Measurements from ENCODE around the gene CAMK1G. TPM values are rescaled to one million over a fixed set of nuclear protein-coding genes. Genes with fewer than 3 reads are reported as not detected.

The CAMK1G gene
- total RNA-seq, 1 donor from 2014 or later, result 0.21 TPM

- no peaks in the 10 kb centered on the region for H3K27me3 ChIP-seq (ENCODE audit: control insufficient read depth, insufficient read depth, low read length)
- H3K4me3 ChIP-seq (ENCODE audit: low read depth, low read length), result no peak overlapping the region
- no peak for TF ChIP-seq CTCF (IDR thresholded peaks at IDR 0.05; ENCODE audit: insufficient read depth, low read length, poor library complexity, severe bottlenecking)
- DNase-seq (ENCODE audit: low read depth), result no peak
- H3K36me3 ChIP-seq (ENCODE audit: control insufficient read depth, insufficient read depth, low read length), result no peaks in the 10 kb centered on the region
Measured at GRCh38 chr1:209645574-209646452, 62.3 kb downstream of the CAMK1G start.

GRCh38 chr1:209646558-209646957 is 63.0 kb downstream of the CAMK1G start:
- H3K36me3 ChIP-seq (ENCODE audit: control insufficient read depth, insufficient read depth, low read length), result no peaks in the 10 kb centered on the region
- H3K4me3 ChIP-seq (ENCODE audit: low read depth, low read length), result no peak overlapping the region
- DNase-seq (ENCODE audit: low read depth), result no peak
- TF ChIP-seq CTCF (IDR thresholded peaks at IDR 0.05; ENCODE audit: insufficient read depth, low read length, poor library complexity, severe bottlenecking), result peak; percentile 33
- no peaks in the 10 kb centered on the region for H3K27me3 ChIP-seq (ENCODE audit: control insufficient read depth, insufficient read depth, low read length)

- no peak for TF ChIP-seq CTCF (IDR thresholded peaks at IDR 0.05; ENCODE audit: insufficient read depth, low read length, poor library complexity, severe bottlenecking)
- H3K36me3 ChIP-seq (ENCODE audit: control insufficient read depth, insufficient read depth, low read length), result no peaks in the 10 kb centered on the region
- H3K27me3 ChIP-seq (ENCODE audit: control insufficient read depth, insufficient read depth, low read length), result no peaks in the 10 kb centered on the region
- no peak overlapping the region for H3K4me3 ChIP-seq (ENCODE audit: low read depth, low read length)
- no peak for DNase-seq (ENCODE audit: low read depth)
Measured at GRCh38 chr1:209647156-209647555, 63.6 kb downstream of the CAMK1G start.

GRCh38 chr1:209648346-209648745 is 64.8 kb downstream of the CAMK1G start:
- no peak for TF ChIP-seq CTCF (IDR thresholded peaks at IDR 0.05; ENCODE audit: insufficient read depth, low read length, poor library complexity, severe bottlenecking)
- no peak overlapping the region for H3K4me3 ChIP-seq (ENCODE audit: low read depth, low read length)
- H3K36me3 ChIP-seq (ENCODE audit: control insufficient read depth, insufficient read depth, low read length), result no peaks in the 10 kb centered on the region
- no peaks in the 10 kb centered on the region for H3K27me3 ChIP-seq (ENCODE audit: control insufficient read depth, insufficient read depth, low read length)
- DNase-seq (ENCODE audit: low read depth), result no peak

GRCh38 chr1:209648931-209649776 is 65.6 kb downstream of the CAMK1G start:
- no peak for TF ChIP-seq CTCF (IDR thresholded peaks at IDR 0.05; ENCODE audit: insufficient read depth, low read length, poor library complexity, severe bottlenecking)
- peak; percentile 90 for DNase-seq (ENCODE audit: low read depth)
- Histone ChIP-seq H3K4me3 (ENCODE audit: low read depth, low read length) (no peak overlapping the region), H3K27me3 (ENCODE audit: control insufficient read depth, insufficient read depth, low read length) (no peaks in the 10 kb centered on the region), H3K36me3 (ENCODE audit: control insufficient read depth, insufficient read depth, low read length) (no peaks in the 10 kb centered on the region)

Measured in kidney epithelial cell (primary cell).